Measurements from ENCODE around the gene FOXP1. TPM values are rescaled to one million over a fixed set of nuclear protein-coding genes. Genes with fewer than 3 reads are reported as not detected.

FOXP1 gene
- total and polyA plus RNA-seq, 9 of the 15 experiments (the other 6 are each of a cell fraction or from before 2014, with no cell fraction given), result 7.7 to 34.5 (median 13.7) TPM

GRCh38 chr3:71602256-71602655 lies 18.7 kb upstream of the FOXP1 start:
- no peak for ATAC-seq
- H3K4me1 ChIP-seq (replicated peaks in 1 of 2; ENCODE audit: control insufficient read depth in 2 of 2, insufficient read depth in 2 of 2, low read length in 2 of 2), result peaks cover 0 to 11% of the 10 kb centered on the region in 2 experiments; a peak in 2 of 5 replicates
- no peak overlapping the region for H2AFZ ChIP-seq (ENCODE audit: low read depth, low read length)
- H3K79me2 ChIP-seq (ENCODE audit: control insufficient read depth, insufficient read depth, low read length), result no peaks in the 10 kb centered on the region
- in situ Hi-C loops (cut with MboI) (no loop called here), intact Hi-C loops (cut with micrococcal nuclease) (no loop called here)
- CTCF ChIA-PET (ENCODE audit: low intra/inter-chr PET ratio), result no interaction called here
- no peaks in the 10 kb centered on the region for H3K27me3 ChIP-seq (ENCODE audit: control insufficient read depth in 2 of 2, insufficient read depth in 2 of 2, low read length in 2 of 2)
- 35% methylated on average over 2 of the region's 2 CpGs for WGBS (ENCODE audit: insufficient coverage, low coverage, missing lambda C conversion rate)
- no peak overlapping the region for H3K4me2 ChIP-seq (ENCODE audit: insufficient read depth, low read length)
- BruUV-seq (replicated peaks), result no TSS peak
- H3K27ac ChIP-seq (ENCODE audit: extremely low read depth, low read depth, low read length), result no peak overlapping the region
- POLR2A ChIA-PET, result interaction anchor here (1.2 kb wide), 1 partner anchor 21 kb away, joined by 3 read pairs; no protein-coding TSS in a partner anchor
- TF ChIP-seq ZNF609 (CRISPR knock-in tag; IDR thresholded peaks at IDR 0.05; ENCODE audit: borderline replicate concordance) (no peak), CBX5 (IDR thresholded peaks at IDR 0.05; ENCODE audit: borderline replicate concordance, low read depth) (no peak), SREBF1 (IDR thresholded peaks at IDR 0.05; ENCODE audit: borderline replicate concordance, low read depth, low read length) (no peak), FOSL1 (tag; conservative IDR thresholded peaks at IDR 0.05) (no peak), CHD1 (IDR thresholded peaks at IDR 0.05; ENCODE audit: low read length) (no peak), CREB3L1 (IDR thresholded peaks at IDR 0.05; ENCODE audit: borderline replicate concordance, low read depth) (no peak), NFIC (IDR thresholded peaks at IDR 0.05) (no peak), RBFOX2 (IDR thresholded peaks at IDR 0.05; ENCODE audit: low read depth, low read length) (no peak), SMC3 (conservative IDR thresholded peaks at IDR 0.05; ENCODE audit: insufficient read depth, low read depth, low read length) (no peak), HSF4 (CRISPR knock-in tag; IDR thresholded peaks at IDR 0.05; ENCODE audit: borderline replicate concordance) (no peak), POLR3G (IDR thresholded peaks at IDR 0.05; ENCODE audit: extremely low read depth, insufficient read length, insufficient replicate concordance) (no peak), ZNF436 (CRISPR knock-in tag; IDR thresholded peaks at IDR 0.05) (no peak)
- no peaks in the 10 kb centered on the region for H3K9me1 ChIP-seq (ENCODE audit: control insufficient read depth, insufficient read depth, low read length)
- no peaks in the 10 kb centered on the region for H3K9me3 ChIP-seq (replicated peaks; ENCODE audit: control insufficient read depth, insufficient read depth, low read depth, low read length)
- no peak for DNase-seq (ENCODE audit: extremely low read depth in 1 of 4, low spot score in 3 of 4)
- H3K36me3 ChIP-seq (ENCODE audit: control insufficient read depth, insufficient read depth, low read length), result no peaks in the 10 kb centered on the region
- no peak overlapping the region for H3K4me3 ChIP-seq
- H3K9ac ChIP-seq (ENCODE audit: insufficient read depth in 1 of 2, low read depth in 2 of 2, low read length in 2 of 2), result no peak overlapping the region
- FAIRE-seq, result no peak
- H4K20me1 ChIP-seq (replicated peaks; ENCODE audit: control insufficient read depth, insufficient read depth, low read length), result no peaks in the 10 kb centered on the region
